Sigmoid colon (tissue), 7 donors: Measurements from ENCODE around the gene NR3C2. TPM values are rescaled to one million over a fixed set of nuclear protein-coding genes. Genes with fewer than 3 reads are reported as not detected.

Source experiments
- DNase-seq: peaks from one replicate; pipeline ENCODE4 v3.0.0-alpha.2; 2019
- H3K27ac ChIP-seq, 4 donors: fragments of 200-600 bp; sonication (generic); one replicate each; pipeline ENCODE4 v1.5.1; 2016 to 2019; ENCODE audit warnings: mild to moderate bottlenecking in 1 of 4
- H3K27me3 ChIP-seq, 3 donors: fragments of 200-600 bp; sonication (generic); one replicate each; pipeline ENCODE4 v1.5.1; 2019; ENCODE audit warnings: mild to moderate bottlenecking in 1 of 3
- H3K36me3 ChIP-seq, 4 donors: fragments of 200-600 bp; sonication (generic); one replicate each; pipeline ENCODE4 v1.5.1; 2016 to 2019
- H3K4me1 ChIP-seq, 4 donors: fragments of 200-600 bp; sonication (generic); one replicate each; pipeline ENCODE4 v1.5.1; 2017 to 2019
- H3K4me3 ChIP-seq, 4 donors: fragments of 200-600 bp; sonication (generic); one replicate each; pipeline ENCODE4 v1.5.1; 2017 to 2019; ENCODE audit warnings: mild to moderate bottlenecking in 2 of 4, moderate library complexity in 1 of 4
- H3K9me3 ChIP-seq, 4 donors: fragments of 200-600 bp in 3 of 4; sonication (generic) in 3 of 4; one replicate each; pipeline versions ENCODE4 v1.5.1 to v1.6.1; 2013 to 2019
- CTCF ChIP-seq, 4 experiments: fragments of 450-650 bp in 3 of 4; fragments of 200-600 bp in 1 of 4; IDR thresholded peaks; one replicate each; pipeline ENCODE4 v1.5.1; 2016 to 2019; ENCODE audit warnings: antibody characterized with exemption in 4 of 4, mild to moderate bottlenecking in 3 of 4, moderate library complexity in 2 of 4
- EP300 ChIP-seq, 4 donors: sonication (generic); formaldehyde crosslinking; IDR thresholded peaks; one replicate each; pipeline ENCODE4 v1.6.1; 2017; ENCODE audit warnings: antibody characterized with exemption in 4 of 4
- POLR2A ChIP-seq, 2 donors: fragments of 450-650 bp; IDR thresholded peaks; one replicate each; pipeline ENCODE4 v1.6.1; 2016; ENCODE audit warnings: antibody characterized with exemption in 2 of 2, mild to moderate bottlenecking in 2 of 2, moderate library complexity in 2 of 2
- POLR2AphosphoS5 ChIP-seq, 4 donors: sonication (generic); formaldehyde crosslinking; IDR thresholded peaks; one replicate each; pipeline ENCODE4 v1.6.1; 2017; ENCODE audit warnings: antibody characterized with exemption in 4 of 4
- WGBS, 2 donors: extraction: QIAGEN DNeasy Blood & Tissue Kit; methylation state at CpG; one replicate each; pipeline ENCODE4 v1.1.7; 2013; 5-methylcytosine and 5-hydroxymethylcytosine counted together
- intact Hi-C: fragments of 100-400 bp; cut with DNase I; formaldehyde crosslinking; loops from one replicate; pipeline ENCODE4 v1.15.1; 2023
- polyA plus RNA-seq, 3 donors: library from polyadenylated mRNA; stranded (reverse); fragments of 200-250 nt; gene quantifications; one replicate each; pipeline ENCODE4 v1.2.3, GENCODE V29; 2013
- total RNA-seq, 4 donors: library from RNA; depleted of rRNA; stranded (reverse); fragments of >200 nt; gene quantifications; one replicate each; pipeline ENCODE4 v1.1.0, GENCODE V29; 2016
- donor health status: healthy with polysubstance abuse.
- donor health status: Bipolar disorder and iron deficiency.
- donor health status: healthy.

Gene NR3C2
- total and polyA plus RNA-seq, 7 donors = 15.6 to 34.9 (median 23.4) TPM

GRCh38 chr4:148248824-148249223 is 193.4 kb downstream of the NR3C2 start:
- WGBS, 2 donors = 18 to 67% methylated on average over 4 of the region's 4 CpGs
- H3K4me3 ChIP-seq = no peak overlapping the region
- no peaks in the 10 kb centered on the region for H3K36me3 ChIP-seq
- no peaks in the 10 kb centered on the region for H3K4me1 ChIP-seq
- intact Hi-C loops = no loop called here
- no peak for TF ChIP-seq POLR2AphosphoS5 (IDR thresholded peaks at IDR 0.05)
- no peak for TF ChIP-seq CTCF (IDR thresholded peaks at IDR 0.05)
- no peak for TF ChIP-seq EP300 (IDR thresholded peaks at IDR 0.05)
- no peak for TF ChIP-seq POLR2A (IDR thresholded peaks at IDR 0.05)
- no peaks in the 10 kb centered on the region for H3K9me3 ChIP-seq
- no peak overlapping the region for H3K27ac ChIP-seq
- DNase-seq = no peak
- no peaks in the 10 kb centered on the region for H3K27me3 ChIP-seq

- 18 to 70% methylated on average over 3 of the region's 3 CpGs for WGBS, 2 donors
- Histone ChIP-seq H3K27ac (no peak overlapping the region), H3K9me3 (no peaks in the 10 kb centered on the region), H3K4me3 (no peak overlapping the region), H3K27me3 (no peaks in the 10 kb centered on the region), H3K4me1 (no peaks in the 10 kb centered on the region), H3K36me3 (no peaks in the 10 kb centered on the region)
- TF ChIP-seq EP300 (IDR thresholded peaks at IDR 0.05) (no peak), POLR2AphosphoS5 (IDR thresholded peaks at IDR 0.05) (no peak), CTCF (IDR thresholded peaks at IDR 0.05) (no peak), POLR2A (IDR thresholded peaks at IDR 0.05) (no peak)
- DNase-seq = no peak
- intact Hi-C loops = no loop called here
Measured at GRCh38 chr4:148245015-148245414, 197.2 kb downstream of the NR3C2 start.

- DNase-seq = no peak
- Histone ChIP-seq H3K36me3 (no peaks in the 10 kb centered on the region), H3K27me3 (no peaks in the 10 kb centered on the region), H3K4me3 (no peak overlapping the region), H3K27ac (no peak overlapping the region), H3K9me3 (no peaks in the 10 kb centered on the region), H3K4me1 (no peaks in the 10 kb centered on the region)
- intact Hi-C loops = no loop called here
- TF ChIP-seq EP300 (IDR thresholded peaks at IDR 0.05) (no peak), POLR2AphosphoS5 (IDR thresholded peaks at IDR 0.05) (no peak), CTCF (IDR thresholded peaks at IDR 0.05) (no peak), POLR2A (IDR thresholded peaks at IDR 0.05) (no peak)
- WGBS, 2 donors = 20 to 52% methylated on average over 6 of the region's 6 CpGs
Measured at GRCh38 chr4:148243837-148244236, 198.4 kb downstream of the NR3C2 start.

- WGBS, 2 donors = 93 to 94% methylated on average over 4 of the region's 4 CpGs
- Histone ChIP-seq H3K27ac (no peak overlapping the region), H3K9me3 (no peaks in the 10 kb centered on the region), H3K4me1 (no peaks in the 10 kb centered on the region), H3K27me3 (no peaks in the 10 kb centered on the region), H3K36me3 (no peaks in the 10 kb centered on the region), H3K4me3 (no peak overlapping the region)
- DNase-seq = no peak
- intact Hi-C loops = no loop called here
- TF ChIP-seq POLR2A (IDR thresholded peaks at IDR 0.05) (no peak), CTCF (IDR thresholded peaks at IDR 0.05) (no peak), EP300 (IDR thresholded peaks at IDR 0.05) (no peak), POLR2AphosphoS5 (IDR thresholded peaks at IDR 0.05) (no peak)
Measured at GRCh38 chr4:148240241-148240640, 202.0 kb downstream of the NR3C2 start.

GRCh38 chr4:148239494-148239985 is 202.7 kb downstream of the NR3C2 start:
- no peaks in the 10 kb centered on the region for H3K9me3 ChIP-seq
- 89% methylated on average over 5 of the region's 5 CpGs for WGBS, 2 donors
- H3K27me3 ChIP-seq = no peaks in the 10 kb centered on the region
- no peaks in the 10 kb centered on the region for H3K4me1 ChIP-seq
- TF ChIP-seq POLR2A (IDR thresholded peaks at IDR 0.05) (no peak), POLR2AphosphoS5 (IDR thresholded peaks at IDR 0.05) (no peak), CTCF (IDR thresholded peaks at IDR 0.05) (no peak), EP300 (IDR thresholded peaks at IDR 0.05) (no peak)
- intact Hi-C loops = no loop called here
- no peak overlapping the region for H3K4me3 ChIP-seq
- H3K27ac ChIP-seq = no peak overlapping the region
- no peak for DNase-seq
- no peaks in the 10 kb centered on the region for H3K36me3 ChIP-seq
